HG02571 (cell line): Measurements from ENCODE around the gene GFAP.

Source experiments
- ATAC-seq: cut with Tn5 transposase; IDR thresholded peaks from one replicate; pipeline ENCODE4 v1.9.1; 2021; ENCODE audit warnings: mild to moderate bottlenecking, moderate library complexity; ENCODE audit not compliant: unreplicated experiment

Gene GFAP

DNA sequence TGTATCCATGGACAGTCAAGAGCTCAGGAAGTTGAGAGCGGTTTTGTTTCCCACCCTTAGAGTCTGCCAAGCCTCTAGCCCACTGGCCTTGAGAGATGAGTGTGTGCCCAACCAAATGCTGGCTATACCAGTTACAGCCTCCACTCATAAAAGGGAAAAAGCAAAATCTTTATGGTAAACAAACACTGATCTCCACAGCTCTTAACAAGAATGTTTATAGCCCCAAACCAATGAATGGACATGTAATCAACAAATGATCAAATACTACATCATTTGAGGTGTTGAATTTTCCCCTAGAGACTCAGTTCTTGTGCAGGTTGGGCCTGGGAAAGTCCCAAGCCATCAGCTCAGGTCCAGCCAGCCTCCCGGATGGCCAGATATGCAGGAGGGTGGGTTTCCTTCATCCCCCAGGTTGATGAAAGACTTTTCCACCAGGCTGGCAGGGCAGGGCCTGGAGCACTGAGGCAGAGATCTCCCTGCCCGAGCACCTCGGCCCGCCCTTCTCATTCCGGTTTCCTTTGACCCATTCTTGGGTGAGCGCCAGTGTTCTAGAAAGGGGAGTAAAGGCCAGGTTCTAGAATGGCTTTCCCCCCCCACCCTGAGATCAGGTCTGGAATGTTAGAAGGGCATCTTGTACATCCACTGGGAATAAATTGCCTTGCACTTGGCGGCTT lies 12.2 kb downstream of the GFAP start:
- ATAC-seq = no peak

DNA sequence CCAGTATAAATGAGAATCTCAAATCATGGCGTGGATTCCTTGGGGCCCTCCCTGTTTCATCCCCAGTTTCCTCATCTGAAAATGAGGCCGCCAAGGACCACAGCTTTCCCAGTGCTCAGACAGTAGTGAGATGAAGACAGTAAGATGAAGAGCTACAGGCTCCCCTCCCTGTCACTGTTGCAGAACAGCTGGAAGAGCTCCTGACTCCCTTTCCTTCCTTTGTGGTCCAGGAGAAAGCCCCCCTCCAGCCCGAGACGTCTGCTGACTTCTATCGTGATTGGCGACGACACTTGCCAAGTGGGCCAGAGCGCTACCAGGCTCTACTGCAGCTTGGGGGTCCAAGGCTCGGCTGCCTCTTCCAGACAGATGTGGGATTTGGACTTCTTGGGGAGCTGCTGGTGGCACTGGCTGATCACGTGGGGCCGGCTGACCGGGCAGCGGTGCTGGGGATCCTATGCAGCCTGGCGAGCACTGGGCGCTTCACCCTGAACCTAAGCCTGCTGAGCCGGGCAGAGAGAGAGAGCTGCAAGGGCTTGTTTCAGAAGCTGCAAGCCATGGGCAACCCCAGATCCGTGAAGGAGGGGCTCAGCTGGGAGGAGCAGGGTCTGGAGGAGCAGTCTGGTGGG lies 13.1 kb downstream of the GFAP start:
- no peak for ATAC-seq

DNA sequence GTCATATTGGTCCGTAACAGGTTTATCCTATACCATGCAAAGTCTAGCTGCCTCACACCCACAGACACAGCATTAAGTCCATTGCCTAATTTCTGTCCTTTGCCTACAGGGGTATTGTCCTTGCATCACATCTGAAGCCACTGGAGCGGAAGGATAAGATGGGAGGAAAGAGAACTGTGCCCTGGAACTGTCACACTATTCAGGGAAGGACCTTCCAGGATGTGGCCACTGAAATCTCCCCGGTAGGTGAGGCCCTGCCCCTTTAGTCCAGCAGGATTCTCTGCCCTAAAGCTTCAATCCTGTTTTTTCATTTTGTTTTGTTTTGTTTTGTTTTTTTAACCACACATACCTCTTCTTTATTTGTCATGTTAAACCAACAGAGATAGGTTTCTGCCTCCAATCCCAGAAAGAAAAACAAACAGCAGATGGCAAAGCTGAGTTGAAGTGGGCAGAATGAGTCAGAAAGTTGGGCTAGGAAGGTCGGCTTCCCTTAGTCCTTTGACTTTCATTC lies 13.8 kb downstream of the GFAP start:
- no peak for ATAC-seq

DNA sequence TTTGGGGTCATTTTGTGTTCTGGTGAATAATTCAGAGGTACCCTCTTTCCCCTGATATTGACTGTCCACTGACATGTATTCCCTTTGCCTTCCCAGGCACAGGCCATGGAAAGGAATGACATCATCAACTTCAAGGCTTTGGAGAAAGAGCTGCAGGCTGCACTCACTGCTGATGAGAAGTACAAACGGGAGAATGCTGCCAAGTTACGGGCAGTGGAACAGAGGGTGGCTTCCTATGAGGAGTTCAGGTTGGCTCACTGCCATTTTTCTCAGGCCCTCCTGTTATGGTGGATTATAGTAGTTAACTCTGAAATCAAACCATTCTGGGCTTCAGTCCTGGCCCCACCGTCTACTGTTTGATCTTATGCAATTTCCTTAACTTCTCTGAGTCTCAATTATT lies 14.4 kb downstream of the GFAP start:
- ATAC-seq = no peak

DNA sequence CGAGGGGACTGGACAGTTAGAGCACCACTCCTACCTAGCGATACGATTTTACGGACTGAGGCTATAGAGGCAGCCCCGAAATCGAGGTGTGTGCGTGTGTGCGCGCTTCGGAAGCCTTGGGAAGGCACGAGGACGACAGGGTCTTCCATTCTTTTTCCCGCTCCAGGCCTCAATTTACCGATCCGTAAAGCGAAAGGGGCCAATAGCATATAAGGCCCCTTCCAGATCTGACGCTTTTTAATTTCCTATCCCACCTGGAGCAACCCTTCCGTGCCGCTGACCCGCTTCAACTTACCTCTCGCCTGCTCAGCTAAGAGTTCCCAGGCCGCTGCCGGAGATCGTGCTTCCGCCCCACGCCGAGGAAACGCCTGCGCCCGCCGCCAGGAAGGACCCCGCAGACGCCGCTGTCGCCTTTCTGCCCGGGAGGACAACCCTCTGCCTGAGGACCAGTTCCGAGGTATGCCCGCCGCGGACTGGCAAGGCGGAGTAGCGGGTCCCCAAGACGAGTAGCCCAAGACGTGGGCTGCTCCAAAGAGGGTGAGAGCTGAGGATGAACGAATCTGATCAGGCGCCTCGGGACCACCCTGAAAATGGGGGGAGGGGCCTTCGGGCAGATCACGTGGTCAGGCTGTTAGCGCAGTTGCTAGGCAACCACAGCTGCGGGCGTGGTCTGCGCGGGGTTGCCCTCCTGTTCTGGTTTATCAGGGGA lies 16.1 kb downstream of the GFAP start, which contains the start of gene EFTUD2:
Gene EFTUD2, minus strand, starts transcription at position 372 of the 709 bp plus-strand sequence. CDS start 4,924 bp downstream, outside the sequence.
- ATAC-seq = peak; percentile 62

DNA sequence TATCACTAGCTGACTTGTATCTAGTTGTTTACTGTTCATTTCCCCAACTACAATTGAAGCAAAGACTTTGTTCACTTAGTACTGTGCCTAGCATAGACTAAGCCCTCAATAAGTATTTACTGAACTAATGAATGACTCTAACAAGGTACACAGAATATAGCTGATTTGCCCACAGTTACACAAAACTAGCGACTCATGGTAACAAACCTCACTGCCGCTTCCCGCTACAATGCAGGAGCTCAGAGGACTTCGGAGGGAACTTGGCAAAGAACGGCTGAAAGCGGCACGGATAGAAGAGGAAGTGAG lies 16.6 kb downstream of the GFAP start:
- ATAC-seq = no peak

DNA sequence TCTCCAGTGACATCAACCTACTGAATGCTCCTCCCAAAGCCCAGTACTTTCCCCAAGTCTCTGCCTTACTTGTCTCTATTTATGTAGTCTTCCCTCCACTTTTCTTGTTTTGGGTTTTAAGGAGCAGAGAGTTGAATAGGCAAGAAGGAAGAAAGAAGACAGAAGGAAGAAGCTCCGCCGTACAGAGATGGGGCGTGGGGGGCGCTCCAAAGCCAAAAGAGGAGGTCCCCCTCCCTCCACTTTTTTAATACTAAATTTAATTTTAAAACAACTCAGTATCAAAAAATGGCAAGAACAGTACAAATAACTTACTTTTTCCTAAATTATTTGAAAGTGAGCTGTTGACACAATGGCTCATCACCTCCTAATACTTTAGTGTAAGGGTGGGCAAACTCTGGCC lies 20.7 kb downstream of the GFAP start:
- no peak for ATAC-seq

DNA sequence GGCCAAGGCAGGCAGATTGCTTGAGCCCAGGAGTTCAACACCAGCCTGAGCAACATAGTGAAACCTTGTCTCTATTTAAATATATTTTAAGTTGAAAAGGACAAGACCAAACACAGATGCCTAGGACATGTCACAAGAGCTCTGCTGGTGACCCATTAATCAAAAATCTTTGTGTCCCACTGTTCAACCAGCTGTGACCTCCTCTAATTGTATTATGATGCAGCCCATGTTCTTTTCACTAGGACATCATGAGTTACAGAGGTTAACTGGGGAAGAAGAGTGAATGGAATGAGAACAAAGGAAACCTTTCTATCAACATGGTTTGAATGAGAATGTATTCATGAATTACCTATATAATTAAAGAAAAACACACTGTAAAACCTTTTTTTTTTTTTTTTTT lies 23.1 kb downstream of the GFAP start:
- ATAC-seq = no peak

DNA sequence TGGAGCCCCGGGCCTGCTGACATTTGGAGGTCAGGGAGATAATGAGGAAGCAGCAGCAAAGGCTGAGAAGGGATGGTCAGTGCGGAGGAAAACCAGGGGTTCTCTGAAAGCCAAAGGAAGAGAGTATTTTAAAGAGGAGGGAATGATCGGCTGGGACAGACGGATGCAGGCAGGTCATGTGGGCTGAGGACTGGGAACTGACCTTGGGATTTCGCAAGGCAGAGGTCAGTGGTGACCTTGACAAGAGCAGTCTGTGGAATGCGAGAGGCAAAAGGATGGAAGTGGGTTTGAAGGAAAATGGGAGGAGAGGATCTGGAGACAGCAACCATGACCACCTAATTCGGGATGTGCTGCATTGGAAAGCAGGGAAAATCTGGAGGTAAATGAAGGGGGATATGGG lies 26.3 kb downstream of the GFAP start:
- no peak for ATAC-seq

DNA sequence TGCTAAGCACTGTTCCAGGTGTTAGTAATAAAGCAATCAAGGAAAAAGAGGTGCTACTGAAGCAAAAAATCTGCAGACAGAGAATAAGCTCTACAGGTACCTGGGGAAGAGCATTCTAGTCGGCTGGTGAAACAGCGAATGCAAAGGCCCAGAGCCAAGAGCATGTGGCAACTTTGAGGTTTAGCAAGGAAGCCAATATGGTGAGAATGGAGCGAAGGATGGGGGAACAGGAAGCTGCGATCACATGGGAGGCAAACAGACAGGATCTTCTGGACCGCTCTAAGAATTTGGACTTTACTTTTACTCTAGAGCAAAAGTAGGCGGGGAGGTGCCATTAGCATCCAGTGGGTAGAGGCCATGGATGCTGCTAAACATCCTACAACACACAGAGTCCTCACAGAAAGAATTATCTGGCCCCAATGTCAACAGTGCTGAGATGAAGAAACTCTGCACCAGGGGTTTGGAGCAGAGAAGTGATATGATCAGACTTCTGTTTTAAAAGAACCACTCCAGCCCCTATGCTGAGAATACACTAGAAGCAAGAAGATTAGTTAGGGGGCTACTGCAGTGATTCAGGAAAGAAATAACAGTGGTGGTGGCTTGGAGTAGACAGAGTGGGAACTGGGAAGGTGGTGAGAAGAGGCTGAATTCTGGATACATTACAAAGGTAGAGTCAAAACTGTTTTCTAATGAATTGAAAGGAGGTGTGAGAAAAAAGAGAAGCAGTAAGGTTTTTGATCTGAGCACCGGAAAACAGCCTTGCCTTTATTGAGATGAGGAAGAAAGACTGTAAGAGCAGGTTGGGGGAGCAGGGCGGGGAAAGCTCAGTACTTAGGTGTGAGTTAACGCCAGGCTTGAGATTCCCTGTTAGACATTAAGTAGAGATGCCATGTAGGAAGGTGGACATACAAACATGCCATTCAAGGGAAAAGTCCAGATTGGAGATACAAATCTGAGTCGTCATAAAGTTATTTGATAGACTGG lies 27.0 kb downstream of the GFAP start:
- ATAC-seq = no peak

DNA sequence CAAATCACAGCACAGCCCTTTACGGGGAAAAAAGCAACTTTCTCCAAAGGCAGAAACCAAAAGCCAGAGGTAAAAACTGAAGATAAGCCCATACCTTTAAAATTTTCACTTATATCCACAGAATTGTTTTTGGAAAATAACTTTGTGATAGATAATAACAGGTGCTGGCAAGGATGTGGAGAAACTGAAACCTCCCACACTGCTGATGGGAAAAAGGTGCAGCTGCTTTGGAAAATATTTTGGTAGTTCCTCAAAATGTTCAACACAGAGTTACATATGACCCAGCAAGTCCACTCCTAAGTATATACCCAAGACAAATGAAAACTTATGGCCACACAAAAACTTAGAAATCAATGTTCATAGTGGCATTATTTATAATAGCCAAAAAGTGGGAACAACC lies 28.3 kb downstream of the GFAP start:
- no peak for ATAC-seq

DNA sequence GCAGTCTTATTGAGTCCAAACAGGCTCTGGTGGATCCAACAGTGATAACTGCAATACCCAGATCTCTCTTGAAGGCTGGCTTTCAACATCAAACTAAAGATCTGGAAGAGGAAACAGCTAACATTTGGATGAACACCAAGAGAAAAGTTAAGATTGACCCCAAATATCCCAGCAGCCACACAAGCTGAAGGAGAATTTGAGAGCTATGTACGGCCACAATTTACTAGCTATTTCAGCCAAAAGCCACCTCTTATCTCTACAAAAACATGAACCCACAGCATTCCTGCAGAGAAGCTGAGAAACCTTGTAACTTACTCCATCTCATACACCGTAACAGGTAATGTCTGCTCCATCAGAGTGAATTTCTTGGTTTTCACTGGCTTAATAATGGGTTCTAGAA lies 30.4 kb downstream of the GFAP start:
- ATAC-seq = no peak

DNA sequence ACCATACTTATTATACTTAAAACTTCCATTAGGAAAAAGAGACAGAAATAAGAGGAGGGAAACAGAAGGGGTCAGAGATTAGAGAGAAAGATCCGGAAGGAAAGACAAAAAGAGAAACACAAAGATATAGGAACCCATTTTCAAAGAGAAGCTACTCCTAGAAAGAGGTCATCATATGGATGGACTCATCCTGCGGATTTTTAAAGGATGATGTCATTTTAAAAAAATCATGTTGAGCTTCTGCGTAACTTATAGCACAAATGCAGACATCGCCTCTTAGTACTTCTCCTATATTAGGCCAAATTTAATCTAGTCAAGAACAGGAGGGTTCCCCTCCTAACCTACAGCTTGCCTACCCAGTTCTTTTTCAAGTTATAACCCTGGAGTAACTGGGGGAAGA lies 34.2 kb downstream of the GFAP start:
- no peak for ATAC-seq

DNA sequence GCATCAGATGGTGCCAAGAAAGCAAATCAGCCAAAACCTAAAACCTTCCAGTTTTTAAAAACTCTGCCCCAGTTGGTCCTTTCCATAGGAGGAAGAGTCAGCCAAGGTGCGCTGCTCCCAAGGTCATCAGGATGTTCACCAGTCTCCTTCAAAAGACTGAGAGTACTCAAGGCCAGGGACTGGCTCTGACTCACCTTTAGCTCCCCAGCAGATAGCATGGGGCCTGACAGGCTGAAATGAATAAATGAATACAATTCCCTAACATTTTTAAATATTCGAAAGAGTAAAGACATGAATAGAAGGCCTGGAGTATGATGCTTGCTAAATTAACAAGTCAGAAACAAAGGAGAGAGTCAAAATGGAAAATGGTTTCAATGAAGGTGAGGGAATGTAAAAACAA lies 35.2 kb downstream of the GFAP start:
- ATAC-seq = no peak

DNA sequence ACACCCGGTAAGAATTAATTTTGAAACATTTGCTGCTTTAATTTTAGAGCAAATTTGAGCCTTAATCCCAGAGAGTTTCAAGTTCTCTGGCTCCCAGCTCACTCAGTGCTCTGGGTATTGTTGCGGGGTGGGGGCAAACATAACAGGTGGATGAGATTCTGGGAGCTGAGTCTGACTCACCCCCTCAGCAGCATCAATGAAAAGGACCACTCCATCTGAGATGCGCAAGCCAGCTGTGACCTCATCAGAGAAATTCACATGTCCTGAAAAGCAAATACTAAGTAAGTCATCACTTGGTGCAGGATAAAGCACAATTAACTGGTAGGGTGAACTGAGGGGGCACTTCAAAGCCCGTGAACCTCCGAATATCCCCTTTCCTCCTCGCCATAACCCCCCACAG lies 35.9 kb downstream of the GFAP start:
- no peak for ATAC-seq

DNA sequence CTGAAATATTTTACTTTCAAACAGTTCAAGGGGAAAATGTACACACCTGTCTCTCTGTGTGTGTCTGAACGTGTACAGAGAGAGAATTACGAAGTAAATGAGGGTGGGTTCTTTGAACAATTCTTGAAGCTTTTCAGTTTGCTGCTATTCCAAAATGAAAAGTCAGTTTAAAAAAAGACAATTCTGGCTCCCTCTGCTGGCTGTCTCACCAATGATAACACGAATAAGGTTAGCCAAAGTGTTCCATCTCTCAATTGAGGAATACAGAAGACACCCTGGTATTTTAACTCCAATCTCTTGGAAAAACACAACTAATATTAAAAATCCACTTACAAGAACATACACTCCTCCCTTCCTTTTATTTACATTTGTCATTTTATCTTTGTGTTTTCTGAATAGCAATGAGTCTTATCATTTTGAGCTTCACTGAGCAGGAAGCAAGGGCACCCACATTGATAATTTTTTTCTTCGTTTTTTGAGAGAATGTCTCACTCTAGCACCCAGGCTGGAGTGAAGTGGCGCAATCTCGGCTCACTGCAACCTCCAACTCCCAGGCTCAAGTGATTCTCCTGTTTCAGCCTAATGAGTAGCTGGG lies 36.6 kb downstream of the GFAP start:
- ATAC-seq = no peak

DNA sequence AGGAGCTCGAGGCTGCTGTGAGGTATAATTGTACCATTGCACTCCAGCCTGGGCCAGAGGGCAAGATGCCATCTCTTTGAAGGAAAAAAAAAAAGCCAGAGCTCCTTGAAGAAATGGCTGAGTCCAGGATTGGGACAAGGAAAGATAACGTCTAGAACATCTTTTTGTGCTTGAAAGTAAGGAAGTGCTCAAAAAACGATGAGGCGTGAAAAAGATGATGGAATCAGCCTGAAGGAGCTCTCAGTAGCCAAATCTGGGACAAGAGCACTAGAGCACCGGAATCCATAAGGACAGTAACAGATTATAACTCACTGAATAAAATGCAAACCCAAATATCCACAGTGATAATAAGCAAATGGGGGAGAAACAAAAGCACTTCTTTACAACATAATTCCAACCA lies 38.2 kb downstream of the GFAP start:
- ATAC-seq = no peak

DNA sequence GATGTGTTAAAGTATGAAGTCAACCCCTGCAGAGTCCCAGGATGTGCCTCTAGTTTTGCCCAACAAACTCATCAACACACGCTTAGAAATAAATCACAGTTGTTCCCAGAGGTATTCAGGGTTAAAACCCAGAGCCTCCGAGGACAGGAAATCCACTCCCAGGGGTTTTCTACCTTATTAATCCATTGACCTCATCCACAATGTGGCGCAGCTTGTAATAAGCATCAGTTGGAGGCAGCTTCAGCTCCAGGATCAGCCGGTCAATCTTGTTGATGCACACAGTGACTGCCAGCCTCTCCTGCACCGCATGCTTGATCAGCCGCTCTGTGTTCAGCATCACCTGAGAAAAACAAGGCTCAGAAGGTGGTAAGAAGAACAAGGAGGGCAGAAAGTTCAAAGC lies 39.5 kb downstream of the GFAP start:
- ATAC-seq = no peak

DNA sequence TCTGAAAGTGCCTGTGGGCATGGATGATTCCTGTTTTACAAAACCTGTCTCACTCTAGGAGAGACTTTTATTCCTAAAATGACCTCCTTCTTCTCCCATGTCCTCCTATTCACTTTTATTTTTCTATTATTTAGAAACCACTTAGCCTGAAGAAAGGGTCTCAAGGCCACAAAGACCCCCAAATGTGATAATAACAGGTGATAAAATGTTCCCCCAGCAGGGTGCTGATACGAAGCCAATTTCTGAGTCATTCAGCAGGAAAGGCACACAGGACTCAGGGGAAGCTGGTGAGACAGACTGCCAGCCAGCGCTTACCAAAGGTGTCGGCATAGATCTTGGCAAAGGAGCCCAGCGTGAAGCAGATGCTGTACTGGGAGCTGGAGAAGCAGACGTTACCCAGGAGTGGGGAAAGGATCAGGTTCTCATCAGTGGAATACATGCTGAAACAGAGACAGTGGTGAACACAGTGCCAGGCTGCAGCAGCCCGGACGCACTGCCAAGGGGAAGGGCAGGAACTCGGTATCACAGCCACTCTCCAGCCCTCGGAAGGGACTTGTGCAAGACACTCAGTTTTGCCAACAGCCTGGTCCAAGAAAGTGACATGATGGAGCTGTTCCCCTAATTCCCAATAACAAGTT lies 43.0 kb downstream of the GFAP start:
- ATAC-seq = no peak

DNA sequence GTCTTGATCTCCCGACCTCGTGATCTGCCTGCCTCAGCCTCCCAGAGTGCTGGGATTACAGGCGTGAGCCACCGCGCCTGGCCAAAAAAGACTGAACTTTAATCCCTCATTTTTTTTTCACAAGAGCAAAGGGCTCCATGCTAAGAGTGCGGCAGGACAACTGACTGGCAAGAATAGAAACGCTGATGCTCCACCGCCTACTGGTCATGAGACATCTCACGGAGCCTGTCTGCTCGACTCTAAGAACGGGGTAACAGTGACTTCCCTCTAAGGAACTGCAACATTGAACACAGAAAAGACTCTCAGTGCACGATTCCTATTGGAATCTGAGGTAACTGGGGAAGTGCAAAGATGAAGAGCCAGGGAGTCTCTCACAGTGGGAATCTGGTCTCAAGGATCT lies 43.7 kb downstream of the GFAP start:
- ATAC-seq = no peak
